ENCODE data around the gene SYNE1.
A peak's percentile ranks its signal among the peaks of the same experiment; 100 is the strongest.
"Not testable (repeated sequence)": the region's sequence is repeated elsewhere in the genome, so short reads cannot be mapped to it uniquely, and the experiment has no call there.

Gene SYNE1, protein sequence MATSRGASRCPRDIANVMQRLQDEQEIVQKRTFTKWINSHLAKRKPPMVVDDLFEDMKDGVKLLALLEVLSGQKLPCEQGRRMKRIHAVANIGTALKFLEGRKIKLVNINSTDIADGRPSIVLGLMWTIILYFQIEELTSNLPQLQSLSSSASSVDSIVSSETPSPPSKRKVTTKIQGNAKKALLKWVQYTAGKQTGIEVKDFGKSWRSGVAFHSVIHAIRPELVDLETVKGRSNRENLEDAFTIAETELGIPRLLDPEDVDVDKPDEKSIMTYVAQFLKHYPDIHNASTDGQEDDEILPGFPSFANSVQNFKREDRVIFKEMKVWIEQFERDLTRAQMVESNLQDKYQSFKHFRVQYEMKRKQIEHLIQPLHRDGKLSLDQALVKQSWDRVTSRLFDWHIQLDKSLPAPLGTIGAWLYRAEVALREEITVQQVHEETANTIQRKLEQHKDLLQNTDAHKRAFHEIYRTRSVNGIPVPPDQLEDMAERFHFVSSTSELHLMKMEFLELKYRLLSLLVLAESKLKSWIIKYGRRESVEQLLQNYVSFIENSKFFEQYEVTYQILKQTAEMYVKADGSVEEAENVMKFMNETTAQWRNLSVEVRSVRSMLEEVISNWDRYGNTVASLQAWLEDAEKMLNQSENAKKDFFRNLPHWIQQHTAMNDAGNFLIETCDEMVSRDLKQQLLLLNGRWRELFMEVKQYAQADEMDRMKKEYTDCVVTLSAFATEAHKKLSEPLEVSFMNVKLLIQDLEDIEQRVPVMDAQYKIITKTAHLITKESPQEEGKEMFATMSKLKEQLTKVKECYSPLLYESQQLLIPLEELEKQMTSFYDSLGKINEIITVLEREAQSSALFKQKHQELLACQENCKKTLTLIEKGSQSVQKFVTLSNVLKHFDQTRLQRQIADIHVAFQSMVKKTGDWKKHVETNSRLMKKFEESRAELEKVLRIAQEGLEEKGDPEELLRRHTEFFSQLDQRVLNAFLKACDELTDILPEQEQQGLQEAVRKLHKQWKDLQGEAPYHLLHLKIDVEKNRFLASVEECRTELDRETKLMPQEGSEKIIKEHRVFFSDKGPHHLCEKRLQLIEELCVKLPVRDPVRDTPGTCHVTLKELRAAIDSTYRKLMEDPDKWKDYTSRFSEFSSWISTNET (N-terminal part only)

DNA sequence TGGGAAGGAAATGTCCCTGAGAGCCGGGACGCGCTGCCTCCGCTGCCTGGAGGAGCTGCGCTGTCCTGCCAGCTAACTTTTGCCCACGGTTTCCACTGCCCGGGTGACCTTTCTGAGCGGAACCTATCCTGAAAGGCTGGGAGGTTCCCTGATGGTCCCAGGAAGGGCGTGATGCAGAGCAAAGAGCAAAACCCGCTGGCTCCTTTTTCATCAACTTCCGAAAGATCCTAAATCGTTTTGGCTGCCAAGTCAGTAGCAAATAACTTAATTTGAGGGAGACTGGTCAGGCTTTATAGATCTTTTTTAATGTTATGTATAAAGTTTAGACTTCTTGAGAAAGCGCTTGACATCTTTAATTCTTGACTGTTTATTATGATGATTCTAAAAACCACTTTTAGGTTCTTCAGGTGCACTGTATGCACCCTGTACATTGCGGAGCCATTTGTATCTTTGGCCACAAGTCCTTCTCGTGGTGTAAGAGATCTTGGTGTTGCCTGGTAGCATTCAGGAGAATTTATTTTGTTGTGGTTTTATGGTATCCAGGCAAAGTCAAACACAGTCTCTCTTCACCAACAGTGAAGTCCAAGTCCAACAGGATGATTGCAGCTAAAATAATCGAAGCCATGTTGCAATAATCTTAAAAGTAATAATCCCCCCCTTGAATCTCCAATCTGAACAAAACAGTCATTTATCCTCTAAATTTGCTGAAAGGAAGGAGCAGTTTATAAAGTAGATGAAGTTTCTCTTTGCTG, at the start of gene SYNE1:
TSS of gene SYNE1 (minus strand) at position 67 of the 752 bp plus-strand sequence. CDS start 9,031 bp downstream, outside the sequence.
- no peak for DNase-seq

DNA sequence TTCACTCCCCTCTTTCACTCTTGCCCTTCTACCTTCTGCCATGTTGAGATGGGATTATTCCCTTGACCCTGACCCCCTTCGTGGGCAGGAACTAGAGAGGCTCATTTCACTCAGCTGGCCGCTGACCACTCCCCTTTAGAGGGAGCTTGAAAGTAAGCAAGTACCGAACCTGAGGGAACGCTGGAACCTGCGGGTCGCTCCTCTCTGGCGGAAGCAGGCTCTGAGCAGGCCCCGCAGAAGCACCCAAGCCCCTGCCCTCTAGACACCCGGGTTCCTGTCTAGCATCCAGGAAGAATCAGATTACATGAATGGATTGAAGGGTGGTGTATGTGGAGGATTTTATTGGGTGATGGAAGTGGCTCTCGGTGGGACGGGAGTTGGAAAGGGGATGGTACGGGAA, 48.7 kb upstream of the SYNE1 start:
- no peak for DNase-seq

DNA sequence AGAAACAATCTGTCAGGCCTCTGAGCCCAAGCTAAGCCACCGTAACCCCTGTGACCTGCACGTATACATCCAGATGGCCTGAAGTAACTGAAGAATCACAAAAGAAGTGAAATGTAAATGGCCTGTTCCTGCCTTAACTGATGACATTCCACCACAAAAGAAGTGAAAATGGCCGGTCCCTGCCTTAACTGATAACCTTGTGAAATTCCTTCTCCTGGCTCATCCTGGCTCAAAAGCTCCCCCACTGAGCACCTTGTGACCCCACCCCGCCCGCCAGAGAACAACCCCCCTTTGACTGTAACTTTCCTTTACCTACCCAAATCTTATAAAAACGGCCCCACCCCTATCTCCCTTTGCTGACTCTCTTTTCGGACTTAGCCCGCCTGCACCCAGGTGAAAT, 45.8 kb upstream of the SYNE1 start:
- DNase-seq: not testable (repeated sequence)

DNA sequence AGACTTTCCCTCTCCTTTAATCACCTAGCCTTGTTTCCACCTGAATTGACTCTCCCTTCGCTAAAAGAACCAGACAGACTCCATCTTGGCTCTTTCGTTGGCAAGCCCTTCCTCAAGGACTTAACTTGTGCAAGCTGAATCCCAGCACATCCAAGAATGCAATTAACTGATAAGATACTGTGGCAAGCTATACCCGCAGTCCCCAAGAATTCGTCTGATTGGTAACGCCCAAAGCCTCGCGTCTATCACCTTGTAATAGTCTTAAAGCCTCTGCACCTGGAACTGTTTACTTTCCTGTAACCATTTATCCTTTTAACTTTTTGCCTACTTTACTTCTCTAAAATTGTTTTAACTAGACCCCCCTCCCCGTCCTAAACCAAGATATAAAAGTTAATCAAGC, 45.0 kb upstream of the SYNE1 start:
- DNase-seq: no peak

DNA sequence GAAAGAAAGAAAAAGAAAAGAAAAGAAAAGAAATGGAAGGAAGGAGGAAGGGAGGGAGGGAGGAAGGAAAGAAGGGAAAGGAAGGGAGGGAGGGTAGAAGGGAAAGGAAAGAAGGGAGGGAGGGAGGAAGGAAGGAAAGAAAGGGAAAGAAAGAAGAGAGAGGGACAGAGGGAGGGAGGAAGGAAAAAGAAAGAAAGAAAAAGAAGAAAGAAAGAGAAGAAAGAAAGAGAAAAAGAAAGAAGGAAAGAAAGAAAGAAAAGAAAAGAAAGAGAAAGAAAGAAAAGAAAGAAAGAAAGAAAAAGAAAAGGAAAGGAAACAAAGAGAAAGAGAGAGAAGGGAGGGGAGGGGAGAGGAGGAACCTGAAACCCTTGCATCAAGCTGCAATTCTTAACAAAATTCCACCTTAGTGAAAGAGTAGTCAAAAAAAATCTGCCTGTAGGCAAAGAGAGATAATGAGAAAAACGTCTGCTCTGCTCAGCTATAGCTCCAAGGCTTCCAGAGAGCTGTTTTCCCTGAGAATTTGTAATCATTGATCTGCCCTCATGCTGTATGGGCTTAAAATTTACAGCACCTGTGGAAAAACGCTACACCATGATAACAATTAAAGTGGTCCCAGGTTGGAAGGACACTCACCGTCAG, 43.8 kb upstream of the SYNE1 start:
- no peak for DNase-seq

DNA sequence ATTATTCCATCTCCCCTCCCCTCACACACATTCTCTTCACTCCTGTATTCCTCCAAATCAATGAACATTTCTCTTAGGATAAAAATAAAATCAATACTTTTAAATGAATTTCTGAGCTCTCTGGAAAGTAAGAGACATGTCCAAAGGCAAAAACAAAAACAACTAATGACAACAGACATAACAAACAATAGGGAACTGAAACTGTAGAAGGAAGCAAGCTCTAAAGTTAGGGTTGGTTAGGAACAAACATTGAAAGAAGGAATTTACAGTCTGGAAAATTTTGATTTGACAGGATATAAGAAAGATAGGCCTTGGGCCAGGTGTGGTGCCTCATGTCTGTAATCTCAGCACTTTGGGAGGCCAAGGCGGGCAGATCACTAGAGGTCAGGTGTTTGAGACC, 43.0 kb upstream of the SYNE1 start:
- DNase-seq: no peak

DNA sequence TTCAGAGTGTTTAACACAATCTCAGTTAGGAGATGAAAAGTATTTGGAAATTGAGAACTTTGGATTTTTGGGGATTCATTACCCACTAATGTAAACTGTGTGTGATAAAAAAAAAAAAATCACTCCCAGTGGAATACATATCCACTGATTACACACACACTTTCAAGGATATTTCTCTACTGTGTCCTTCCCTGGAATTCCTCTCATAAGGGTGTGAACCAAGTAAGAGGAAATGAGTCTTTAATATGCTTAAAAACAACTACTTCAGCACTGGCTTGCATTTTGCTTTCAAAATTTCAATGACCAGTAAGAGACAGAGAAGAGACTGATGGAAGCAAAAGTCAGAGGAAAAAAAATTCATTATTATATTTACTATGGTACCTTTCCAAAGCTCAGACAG, 36.1 kb upstream of the SYNE1 start:
- no peak for DNase-seq

DNA sequence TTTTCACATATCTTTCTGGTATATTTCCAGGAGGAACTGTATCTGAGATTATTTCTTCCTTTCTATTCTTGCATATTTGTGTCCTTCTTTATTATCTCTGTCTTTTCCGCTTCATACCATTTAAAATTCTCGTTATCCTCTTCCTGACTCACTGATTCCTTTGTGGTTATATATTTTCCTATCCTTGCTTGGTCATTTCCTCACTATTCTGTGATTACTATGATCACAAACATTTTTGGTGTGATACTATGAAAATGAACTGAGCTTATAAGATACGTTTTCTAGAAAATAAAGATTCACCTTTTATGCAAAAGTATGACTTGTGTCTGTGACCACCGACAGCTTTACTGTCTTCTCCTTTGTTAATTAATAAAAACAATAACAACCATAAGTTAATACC, 34.0 kb upstream of the SYNE1 start:
- DNase-seq: no peak

DNA sequence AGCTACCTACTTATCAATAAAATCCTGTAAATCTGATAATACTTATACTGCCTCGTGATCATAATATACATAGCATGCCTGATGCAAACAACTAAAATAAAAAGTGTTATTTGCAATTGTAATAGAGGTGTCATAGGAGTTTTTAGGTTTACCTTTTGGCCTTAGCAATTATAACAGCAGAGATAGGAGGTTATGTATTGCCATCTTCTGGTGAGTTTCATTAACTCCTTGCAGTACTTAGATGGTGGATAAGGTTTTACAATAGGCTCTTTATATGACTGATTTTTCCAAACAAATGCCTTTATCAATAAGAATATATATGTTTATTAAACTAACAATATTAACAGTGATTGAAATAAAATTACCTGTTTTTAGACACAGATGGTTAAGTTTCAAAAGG, 32.7 kb upstream of the SYNE1 start:
- no peak for DNase-seq

DNA sequence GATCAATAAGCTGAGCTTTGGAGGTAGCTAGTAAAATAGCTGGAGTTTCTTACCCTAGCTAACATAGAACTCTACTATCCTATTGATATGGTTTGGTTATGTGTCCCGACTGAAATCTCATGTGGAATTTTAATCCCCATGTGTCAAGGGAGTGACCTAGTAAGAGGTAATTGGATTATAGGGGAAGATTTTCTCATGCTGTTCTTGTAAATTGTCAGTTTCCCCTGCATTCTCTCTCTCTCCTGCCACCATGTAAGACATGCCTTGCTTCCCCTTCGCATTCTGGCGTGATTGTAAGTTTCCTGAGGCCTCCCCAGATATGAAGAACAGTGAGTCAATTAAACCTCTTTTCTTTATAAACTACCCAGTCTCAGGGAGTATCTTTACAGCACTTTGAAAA, 24.6 kb upstream of the SYNE1 start:
- DNase-seq: no peak

DNA sequence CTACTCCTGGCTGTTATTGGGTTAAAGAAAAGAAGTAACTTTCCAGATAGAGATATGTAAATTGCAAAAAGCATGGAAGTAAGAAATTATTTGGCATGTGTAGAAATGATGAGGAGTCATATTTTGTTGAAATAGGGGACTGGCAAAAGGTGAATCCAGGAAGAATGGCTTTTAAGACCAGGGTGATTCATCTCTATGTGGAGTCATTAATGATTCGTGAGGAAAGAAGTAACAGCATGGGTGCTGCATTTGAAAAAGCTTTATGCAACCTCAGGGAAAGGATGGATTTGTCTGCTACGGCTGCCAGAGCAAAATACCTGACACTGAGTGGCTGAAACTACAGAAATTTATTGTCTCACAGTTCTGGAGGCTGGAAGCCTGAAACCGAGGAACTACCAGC, 14.8 kb upstream of the SYNE1 start:
- DNase-seq: no peak

DNA sequence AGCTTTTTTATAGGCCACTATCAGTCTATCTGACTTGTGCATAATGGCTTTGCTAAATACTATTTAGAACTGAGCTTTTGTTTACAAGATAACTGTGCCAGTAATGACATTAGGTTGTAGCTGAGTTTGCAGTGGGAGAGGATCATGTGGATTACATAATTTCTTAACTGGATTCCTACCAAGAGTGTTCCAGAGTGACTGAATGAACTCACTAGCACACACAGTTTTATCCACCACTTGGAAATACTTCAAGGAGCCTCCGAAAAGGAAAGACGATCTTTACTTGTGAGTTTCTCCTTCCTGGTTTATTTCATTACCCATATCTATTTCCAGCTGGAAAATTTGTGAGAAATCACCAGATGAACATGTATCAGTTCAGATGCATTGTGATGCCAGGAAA, 10.9 kb upstream of the SYNE1 start:
- DNase-seq: no peak

DNA sequence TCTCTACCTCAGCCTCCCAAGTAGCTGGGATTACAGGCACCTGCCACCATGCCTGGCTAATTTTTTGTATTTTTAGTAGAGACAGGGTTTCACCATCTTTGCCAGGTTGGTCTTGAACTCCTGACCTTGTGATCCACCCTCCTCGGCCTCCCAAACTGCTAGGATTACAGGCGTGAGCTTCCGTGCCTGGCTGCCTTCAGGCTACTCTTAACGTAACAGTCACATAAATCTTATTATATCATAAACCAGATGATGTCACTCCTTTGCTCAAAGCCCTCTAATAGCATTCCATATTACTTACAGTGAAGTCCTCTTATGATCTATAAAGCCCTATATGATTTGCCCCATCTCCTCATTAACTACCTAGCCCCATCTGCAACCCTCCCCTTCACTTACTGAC, 9.6 kb upstream of the SYNE1 start:
- DNase-seq: not testable (repeated sequence)

DNA sequence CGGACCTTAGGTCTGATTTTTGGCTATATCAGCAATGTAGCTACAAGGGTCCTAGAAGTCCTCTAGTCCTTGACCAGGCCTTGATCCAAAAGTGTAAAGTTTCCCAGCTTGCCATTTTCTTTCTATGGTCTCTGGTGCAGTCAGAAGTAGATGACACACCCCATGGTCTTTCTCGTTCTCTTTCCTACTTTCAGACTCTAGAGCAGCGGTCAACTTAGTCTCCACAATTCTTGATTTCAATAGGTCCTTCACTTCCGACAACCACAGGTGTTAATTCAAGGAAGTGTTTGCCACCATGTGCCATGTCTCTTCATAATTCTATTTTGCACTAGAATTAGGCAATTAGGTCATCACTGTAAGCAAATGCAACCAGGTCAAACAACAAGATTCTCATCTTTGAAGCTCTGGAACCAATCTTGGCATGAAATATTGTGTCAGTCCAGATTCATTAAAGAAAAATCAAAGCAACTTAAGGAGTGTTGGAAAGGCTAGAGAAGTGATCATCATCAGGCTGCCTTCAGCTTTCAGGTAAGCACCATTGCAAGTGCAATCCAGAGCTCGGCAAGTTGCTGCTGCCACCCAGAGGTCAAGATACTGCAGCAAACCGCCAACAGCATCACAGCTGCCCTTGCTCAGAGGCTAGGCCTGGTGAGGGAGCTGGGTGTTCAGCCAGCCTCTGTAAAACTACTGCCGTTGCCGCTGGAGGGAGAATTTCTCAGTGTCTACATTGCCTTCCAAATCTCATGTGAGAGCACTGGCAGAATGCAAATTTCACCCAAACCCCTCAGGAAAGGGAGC, 5.6 kb upstream of the SYNE1 start:
- peak in 1 of 2 donors; percentile 17 for DNase-seq

DNA sequence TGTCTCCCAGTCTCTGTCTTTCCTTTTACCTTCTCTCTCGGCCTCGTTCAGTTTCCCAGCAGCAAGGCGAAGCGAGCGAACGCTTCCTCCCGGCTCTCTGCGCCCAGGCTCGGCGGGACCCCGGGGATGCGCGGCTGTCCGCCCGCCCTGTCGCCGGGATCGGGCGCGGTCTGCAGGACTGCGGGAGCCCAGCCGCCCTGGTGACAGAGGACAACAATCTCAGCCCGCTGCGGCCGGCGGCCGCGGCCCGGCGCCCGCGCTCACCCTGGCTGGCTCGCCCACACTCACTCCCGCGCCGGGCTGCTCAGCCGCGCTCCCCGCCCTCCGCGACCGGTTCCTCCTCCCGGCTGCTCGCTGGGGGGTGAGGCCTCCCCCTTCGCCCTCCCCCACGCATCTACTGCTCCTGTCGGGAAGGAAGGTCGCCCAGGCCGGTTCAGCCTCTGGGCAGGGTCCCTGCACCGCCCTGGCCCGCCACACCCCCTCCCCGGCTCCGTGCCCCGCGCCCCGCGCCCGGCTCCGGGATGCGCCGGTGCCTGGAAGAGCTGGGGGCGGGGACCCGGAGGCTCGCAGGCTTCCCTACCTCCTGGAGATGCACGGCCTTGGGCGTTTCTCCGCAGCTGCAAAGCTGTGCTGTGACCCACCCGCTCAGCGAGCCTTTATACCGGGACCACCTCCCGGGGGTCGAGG, 410 bp downstream of the SYNE1 start:
- DNase-seq: peak in 1 of 2 donors; percentile 13

DNA sequence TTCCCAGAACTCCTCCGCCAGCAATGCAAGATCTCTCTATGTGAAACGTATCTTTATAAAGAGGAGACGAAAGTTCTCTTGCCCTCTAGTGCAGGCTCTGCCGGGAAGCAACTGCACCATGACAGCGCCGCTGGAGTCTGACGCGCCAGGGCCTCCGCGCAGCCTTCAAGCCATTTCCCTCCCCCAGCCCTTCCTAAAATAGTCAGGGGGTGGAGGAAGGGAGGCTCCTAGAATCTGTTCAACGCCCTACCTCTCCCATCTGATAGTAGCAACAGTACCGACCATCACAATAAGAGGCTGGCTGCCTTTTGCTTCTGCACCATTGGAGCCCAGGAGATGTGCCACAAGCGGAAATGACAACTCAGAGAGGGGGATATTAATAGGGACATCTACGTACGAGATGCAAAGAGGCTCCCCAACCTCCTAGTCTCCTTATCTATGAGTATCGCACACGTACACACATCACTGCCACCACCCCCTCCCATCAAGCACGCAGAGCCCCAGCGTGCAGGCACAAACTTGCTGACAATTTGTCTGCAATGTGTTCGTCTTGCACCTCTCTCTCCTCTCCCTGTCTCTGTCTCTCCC, 1.0 kb downstream of the SYNE1 start:
- no peak for DNase-seq

DNA sequence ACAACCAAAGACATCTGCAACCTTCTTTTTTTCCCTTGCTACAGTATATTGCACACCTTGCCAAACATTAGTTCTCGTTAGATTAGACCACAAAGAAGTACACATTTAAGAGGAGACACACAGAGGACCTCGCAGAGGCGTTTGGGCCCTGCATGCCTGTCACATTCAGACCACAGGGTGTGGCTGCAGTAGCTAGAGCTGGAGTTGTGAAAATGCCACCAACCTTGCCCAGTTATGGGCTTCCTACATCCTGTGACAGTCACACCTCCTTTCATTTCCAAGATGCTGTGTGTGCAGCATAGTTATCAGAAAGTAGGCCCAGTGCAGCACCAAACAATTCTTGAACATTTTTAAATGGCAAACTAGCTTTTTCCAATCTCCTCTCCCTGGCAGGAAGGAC, 2.4 kb downstream of the SYNE1 start:
- no peak for DNase-seq

DNA sequence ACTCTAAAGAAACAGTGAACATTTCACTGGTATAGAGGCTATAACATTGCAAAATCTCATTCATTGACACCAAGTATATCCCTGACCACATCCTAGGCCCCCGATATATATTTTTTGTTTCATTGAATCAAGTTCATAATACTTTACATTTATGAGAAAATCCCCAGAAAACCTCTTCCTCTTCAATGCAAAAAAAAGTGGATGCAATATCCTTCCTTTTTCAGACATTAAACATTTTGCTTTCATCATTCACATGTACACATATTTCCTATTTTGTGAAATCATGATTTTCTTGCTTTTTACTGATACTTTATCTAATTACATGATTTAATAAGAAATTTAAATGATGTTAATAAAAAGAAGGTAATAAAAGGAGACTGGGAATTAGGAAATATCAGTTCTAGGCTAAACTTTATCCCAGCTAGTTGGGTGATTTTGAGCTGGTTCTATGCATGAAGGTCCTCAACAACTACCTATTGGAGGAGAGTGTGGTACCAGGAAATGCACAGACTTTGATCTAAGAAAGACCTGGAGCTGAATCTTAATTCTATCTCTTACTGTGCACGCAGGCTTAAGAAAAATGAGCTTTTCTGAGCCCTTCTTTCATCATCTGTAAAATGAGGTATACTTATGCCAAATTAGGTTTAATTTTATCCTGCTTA, 4.9 kb downstream of the SYNE1 start:
- DNase-seq: no peak

DNA sequence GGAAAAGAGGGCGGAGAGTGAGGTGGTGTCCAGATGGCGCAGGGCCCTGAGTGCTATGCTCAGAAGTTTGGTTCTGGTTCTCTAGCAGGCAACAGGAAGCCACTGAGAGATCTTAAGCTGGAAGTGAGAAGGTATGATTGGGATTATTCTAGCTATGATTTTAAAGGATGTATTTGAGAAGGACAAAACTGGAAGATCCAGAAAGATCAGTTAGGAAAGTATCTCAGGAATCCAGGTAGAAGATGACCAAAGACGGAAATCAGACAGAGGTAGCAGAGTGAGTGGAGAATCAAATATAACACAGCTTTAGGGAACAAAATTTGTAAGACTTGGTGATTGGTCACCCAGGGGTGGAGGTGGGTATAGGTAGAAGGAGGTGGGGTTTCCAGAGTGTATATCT, 5.8 kb downstream of the SYNE1 start:
- DNase-seq: no peak

DNA sequence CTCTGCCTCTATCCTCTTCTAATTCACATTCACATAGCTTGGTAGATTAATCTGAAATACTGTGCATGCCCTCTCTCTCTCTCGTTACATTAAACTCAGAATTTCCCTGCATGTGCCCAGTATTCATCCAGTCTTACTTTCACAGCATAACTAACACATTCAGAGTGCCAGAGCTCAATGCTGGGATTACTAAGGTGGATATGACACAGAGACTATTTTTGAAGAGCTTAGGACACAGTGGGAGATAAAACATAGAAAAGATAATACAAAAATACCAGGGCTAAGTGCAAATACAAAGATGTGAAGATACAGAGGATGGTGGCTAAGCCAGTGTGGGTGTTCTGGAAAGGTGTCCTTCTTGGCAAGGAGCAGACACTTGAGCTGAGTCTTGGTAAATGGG, 6.3 kb downstream of the SYNE1 start:
- DNase-seq: no peak

Data from stimulated activated CD4-positive, alpha-beta T cell treated with anti-CD3 and anti-CD28 coated beads, Interleukin-2, amount 100 ng/mL, for 24 hours (primary cell).